RWPE2 (cell line): ENCODE results near the gene RBSN.

Experiments used
- ATAC-seq: fragments of 200-7000 bp; cut with Tn5 transposase; 3 replicates; pipeline ENCODE4 v1.9.1; 2021; ENCODE audit warnings: low read depth
- DNase-seq: peaks from one replicate; pipeline ENCODE4 v3.0.0-alpha.2; 2020; ENCODE audit warnings: low spot score
- H3K27ac ChIP-seq: fragments of 450-650 bp; 2 replicates; pipeline ENCODE4 v1.5.1; 2017; ENCODE audit warnings: mild to moderate bottlenecking; ENCODE audit not compliant: poor library complexity, severe bottlenecking
- H3K27me3 ChIP-seq: fragments of 250-450 bp; sonication (Bioruptor Pico); 2 replicates; pipeline ENCODE4 v1.5.1; 2021; ENCODE audit warnings: mild to moderate bottlenecking, moderate library complexity; ENCODE audit not compliant: insufficient read depth, poor library complexity, severe bottlenecking
- H3K36me3 ChIP-seq: fragments of 250-450 bp; sonication (Bioruptor Pico); 2 replicates; pipeline ENCODE4 v1.5.1; 2020; ENCODE audit warnings: low read depth, mild to moderate bottlenecking, moderate library complexity
- H3K4me1 ChIP-seq: fragments of 250-450 bp; sonication (Bioruptor Pico); 2 replicates; pipeline ENCODE4 v1.5.1; 2021; ENCODE audit warnings: mild to moderate bottlenecking, moderate library complexity; ENCODE audit not compliant: insufficient read depth, poor library complexity, severe bottlenecking
- H3K4me3 ChIP-seq: fragments of 250-450 bp; sonication (Bioruptor Pico); 2 replicates; pipeline ENCODE4 v1.5.1; 2021; ENCODE audit warnings: mild to moderate bottlenecking, moderate library complexity; ENCODE audit not compliant: severe bottlenecking
- H3K9me3 ChIP-seq: fragments of 250-450 bp; sonication (Bioruptor Pico); 2 replicates; pipeline ENCODE4 v1.5.1; 2021; ENCODE audit warnings: mild to moderate bottlenecking, moderate library complexity; ENCODE audit not compliant: severe bottlenecking
- TF ChIP-seq, protein P1 (sequence below): fragments of 450-650 bp; IDR thresholded peaks from one replicate; pipeline ENCODE4 v1.5.1; 2017; ENCODE audit warnings: mild to moderate bottlenecking, moderate library complexity; ENCODE audit not compliant: poor library complexity, severe bottlenecking

The RBSN gene

DNA sequence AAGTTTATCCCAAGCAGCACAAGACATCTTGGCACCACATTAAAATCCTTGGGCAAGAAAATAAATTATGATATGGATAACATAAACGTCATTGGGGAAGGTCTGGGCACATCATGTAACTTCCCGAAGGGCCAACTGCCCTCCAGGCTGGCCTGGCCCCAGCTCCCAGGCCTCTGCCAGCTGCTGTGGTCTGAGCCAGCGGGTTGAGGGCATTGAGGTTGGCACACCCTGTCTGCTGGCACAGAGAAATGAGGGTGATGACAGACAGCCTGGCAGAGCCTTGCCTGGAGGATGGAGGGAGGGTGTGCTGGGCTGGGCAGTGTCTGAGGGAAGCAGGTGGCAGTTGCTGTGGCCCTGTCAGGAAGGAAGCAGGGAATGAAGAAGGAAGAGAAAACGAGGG, 3.3 kb upstream of the RBSN start:
- peaks cover 3% of the 10 kb centered on the region for H3K36me3 ChIP-seq
- H3K27me3 ChIP-seq = no peaks in the 10 kb centered on the region
- H3K4me1 ChIP-seq = peaks cover 7% of the 10 kb centered on the region
- H3K27ac ChIP-seq = no peak overlapping the region
- TF ChIP-seq, protein P1, sequence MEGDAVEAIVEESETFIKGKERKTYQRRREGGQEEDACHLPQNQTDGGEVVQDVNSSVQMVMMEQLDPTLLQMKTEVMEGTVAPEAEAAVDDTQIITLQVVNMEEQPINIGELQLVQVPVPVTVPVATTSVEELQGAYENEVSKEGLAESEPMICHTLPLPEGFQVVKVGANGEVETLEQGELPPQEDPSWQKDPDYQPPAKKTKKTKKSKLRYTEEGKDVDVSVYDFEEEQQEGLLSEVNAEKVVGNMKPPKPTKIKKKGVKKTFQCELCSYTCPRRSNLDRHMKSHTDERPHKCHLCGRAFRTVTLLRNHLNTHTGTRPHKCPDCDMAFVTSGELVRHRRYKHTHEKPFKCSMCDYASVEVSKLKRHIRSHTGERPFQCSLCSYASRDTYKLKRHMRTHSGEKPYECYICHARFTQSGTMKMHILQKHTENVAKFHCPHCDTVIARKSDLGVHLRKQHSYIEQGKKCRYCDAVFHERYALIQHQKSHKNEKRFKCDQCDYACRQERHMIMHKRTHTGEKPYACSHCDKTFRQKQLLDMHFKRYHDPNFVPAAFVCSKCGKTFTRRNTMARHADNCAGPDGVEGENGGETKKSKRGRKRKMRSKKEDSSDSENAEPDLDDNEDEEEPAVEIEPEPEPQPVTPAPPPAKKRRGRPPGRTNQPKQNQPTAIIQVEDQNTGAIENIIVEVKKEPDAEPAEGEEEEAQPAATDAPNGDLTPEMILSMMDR = no peak
- no peak overlapping the region for H3K4me3 ChIP-seq
- ATAC-seq (no peak), DNase-seq (no peak)
- no peaks in the 10 kb centered on the region for H3K9me3 ChIP-seq

DNA sequence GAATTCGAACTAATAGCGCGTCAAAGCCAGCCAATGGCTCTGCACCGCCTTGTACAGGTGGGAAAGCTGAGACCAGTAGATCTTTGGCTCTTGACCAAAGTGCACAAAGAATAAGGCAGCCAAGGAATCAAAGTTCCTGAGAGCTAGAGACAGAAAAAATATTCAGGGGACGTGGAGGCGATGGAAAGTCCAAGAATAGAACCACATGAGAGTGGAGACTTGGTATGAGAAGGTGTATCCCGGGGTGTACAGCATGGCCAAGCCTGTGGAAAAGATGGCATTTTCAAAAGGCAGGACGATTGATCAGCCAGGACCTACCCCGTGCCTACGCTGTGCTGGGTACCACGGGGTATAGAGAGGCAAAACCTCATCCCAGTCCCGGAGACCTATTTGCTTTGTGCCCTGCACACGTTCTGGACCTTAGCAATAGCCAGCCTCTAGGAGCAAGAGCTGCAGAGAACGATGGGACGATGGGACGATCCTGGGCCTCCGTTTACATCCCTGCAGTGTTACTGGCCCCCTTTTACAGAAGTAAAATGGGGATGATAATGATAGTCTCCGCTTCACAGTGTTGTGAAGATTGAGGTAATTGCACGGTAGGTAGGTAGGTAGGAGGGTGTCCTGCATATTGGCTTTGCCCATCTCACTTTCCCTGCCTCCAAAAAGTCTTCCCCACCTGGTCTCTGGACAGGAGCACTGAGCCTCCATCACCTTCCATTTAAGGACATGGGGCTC, 583 bp upstream of the RBSN start:
- Histone ChIP-seq H3K36me3 (peaks cover 30% of the 10 kb centered on the region), H3K4me3 (peak overlapping the region; percentile 62), H3K27me3 (no peaks in the 10 kb centered on the region), H3K9me3 (no peaks in the 10 kb centered on the region), H3K4me1 (peaks cover 7% of the 10 kb centered on the region), H3K27ac (no peak overlapping the region)
- ATAC-seq = peak; percentile 24; the same call in 2 of the 3 replicates
- TF ChIP-seq, protein P1 = no peak
- no peak for DNase-seq

DNA sequence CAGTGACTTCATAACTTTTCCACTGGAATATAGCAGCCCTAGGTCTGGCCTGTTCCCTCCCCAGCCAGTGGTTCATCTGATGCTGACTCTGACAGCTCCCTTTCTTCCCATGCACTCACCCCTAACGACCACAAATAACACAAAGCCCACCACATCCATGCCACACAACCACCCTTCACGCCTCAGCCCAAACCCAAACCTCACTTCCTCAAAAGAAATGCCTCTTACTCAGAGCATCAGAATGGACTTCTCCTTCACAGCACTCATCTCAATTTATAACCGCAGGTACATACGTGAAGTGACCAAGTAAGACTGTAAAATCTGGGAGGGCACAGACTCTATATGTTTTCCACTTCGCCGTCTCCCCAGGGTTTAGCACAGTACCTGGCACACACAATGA, 1.1 kb downstream of the RBSN start:
- Histone ChIP-seq H3K27ac (no peak overlapping the region), H3K36me3 (peaks cover 44% of the 10 kb centered on the region), H3K4me3 (peak overlapping the region; percentile 62), H3K9me3 (no peaks in the 10 kb centered on the region), H3K27me3 (no peaks in the 10 kb centered on the region), H3K4me1 (peaks cover 7% of the 10 kb centered on the region)
- DNase-seq = no peak
- TF ChIP-seq, protein P1 = no peak
- no peak for ATAC-seq

DNA sequence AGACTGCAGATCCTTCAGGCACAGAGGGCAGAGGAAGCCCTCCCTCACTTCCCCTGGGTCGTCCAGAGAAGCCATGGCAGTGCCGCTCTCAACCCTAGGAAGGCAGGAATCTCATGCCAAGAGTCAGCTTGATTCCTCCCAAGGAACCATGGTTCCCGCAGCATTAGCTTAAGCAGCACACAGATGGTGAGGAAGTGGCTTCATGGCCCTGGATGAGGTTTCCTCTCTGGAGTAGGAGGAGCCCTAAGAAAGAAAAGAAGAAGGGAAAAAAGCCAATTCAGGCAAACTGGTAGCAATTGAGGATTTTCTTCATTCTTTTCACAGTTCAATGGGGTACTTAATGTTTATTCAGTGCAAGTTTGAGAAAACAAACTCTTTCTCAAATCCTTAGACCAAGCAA, 2.9 kb downstream of the RBSN start:
- TF ChIP-seq, protein P1 = no peak

DNA sequence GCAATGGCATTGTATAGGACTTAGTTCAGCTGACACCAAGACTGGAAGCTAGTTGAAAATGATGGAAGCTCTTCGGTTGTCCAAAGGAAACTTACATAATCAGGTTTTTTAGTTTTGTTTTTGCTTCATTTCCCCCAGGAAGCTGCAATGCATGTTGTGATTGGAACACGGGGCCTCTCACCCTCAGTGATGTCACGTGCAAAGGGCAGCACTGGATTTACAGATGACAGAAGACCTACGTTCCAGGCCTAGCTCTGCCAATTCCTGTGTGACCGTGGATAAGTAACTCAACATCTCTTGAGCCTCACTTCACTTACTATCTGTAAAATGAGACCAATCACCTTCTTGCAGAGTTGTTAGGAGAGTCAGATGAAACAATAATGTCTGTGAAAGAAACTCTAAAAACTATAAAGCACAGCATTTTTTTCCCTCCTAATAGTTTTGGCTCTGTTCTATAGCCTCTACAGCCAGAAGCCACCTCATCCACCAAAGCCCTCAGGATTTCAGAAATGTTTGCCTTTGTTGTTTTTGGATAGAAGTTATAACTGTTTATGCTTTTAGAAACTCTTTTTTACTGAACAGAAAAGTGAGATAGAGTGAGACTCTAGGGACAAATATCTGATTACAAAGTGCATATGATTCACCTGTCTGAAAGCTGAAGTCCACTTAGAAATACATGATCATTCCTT, 4.6 kb downstream of the RBSN start:
- Histone ChIP-seq H3K4me1 (peaks cover 4% of the 10 kb centered on the region), H3K9me3 (no peaks in the 10 kb centered on the region), H3K27ac (no peak overlapping the region), H3K36me3 (peaks cover 60% of the 10 kb centered on the region), H3K27me3 (no peaks in the 10 kb centered on the region), H3K4me3 (no peak overlapping the region)
- DNase-seq (no peak), ATAC-seq (no peak)
- TF ChIP-seq, protein P1 = no peak

More for the DNA sequence above, 2.9 kb downstream of the RBSN start:
- no peaks in the 10 kb centered on the region for H3K27me3 ChIP-seq
- peaks cover 48% of the 10 kb centered on the region for H3K36me3 ChIP-seq
- ATAC-seq = no peak
- H3K4me1 ChIP-seq = peaks cover 7% of the 10 kb centered on the region
- no peak overlapping the region for H3K4me3 ChIP-seq
- no peak for DNase-seq
- no peak overlapping the region for H3K27ac ChIP-seq
- H3K9me3 ChIP-seq = no peaks in the 10 kb centered on the region
